A673 (cell line): ENCODE measurements around the gene CISD1. TPM values are rescaled to one million over a fixed set of nuclear protein-coding genes. Genes with fewer than 3 reads are reported as not detected.
"Not testable (repeated sequence)": the region's sequence is repeated elsewhere in the genome, so short reads cannot be mapped to it uniquely, and the experiment has no call there.

ENCODE experiments used
- BruUV-seq: library from RNA; stranded (reverse); fragments of 400-500 nt; replicated peaks from 2 replicates; lab custom pipeline; 2021; lab: Mats Ljungman, UMichigan
- CTCF ChIA-PET: fragments of 300-600 bp; sonication (Branson Sonifier 250); formaldehyde crosslinking; loops from one replicate; lab custom pipeline; 2022; ENCODE audit warnings: antibody characterized with exemption; lab: Charles Lee
- POLR2A ChIA-PET: fragments of 300-600 bp; sonication (Branson Sonifier 250); formaldehyde crosslinking; loops from one replicate; lab custom pipeline; 2022; ENCODE audit warnings: antibody characterized with exemption; ENCODE audit not compliant: low non-redundant PET; lab: Charles Lee
- DNase-seq: peaks from one replicate; pipeline ENCODE4 v3.0.0-alpha.2; 2015; ENCODE audit warnings: low spot score
- H3K27ac ChIP-seq: fragments of 200-600 bp; sonication (generic); 2 replicates; pipeline ENCODE4 v1.5.1; 2016; ENCODE audit warnings: mixed run types, low read depth, mild to moderate bottlenecking, mixed read lengths, antibody characterized with exemption, low read length; ENCODE audit not compliant: poor library complexity, severe bottlenecking
- H3K27me3 ChIP-seq: fragments of 200-600 bp; sonication (generic); replicated peaks from 2 replicates; pipeline ENCODE4 v1.6.1; 2017; ENCODE audit warnings: mixed run types, low read depth, mild to moderate bottlenecking, mixed read lengths, antibody characterized with exemption, low read length; ENCODE audit not compliant: insufficient read depth, poor library complexity
- H3K36me3 ChIP-seq: fragments of 200-600 bp; sonication (generic); 2 replicates; pipeline ENCODE4 v1.6.1; 2016; ENCODE audit warnings: mixed run types, mild to moderate bottlenecking, mixed read lengths, antibody characterized with exemption, low read length; ENCODE audit not compliant: insufficient read depth, poor library complexity, severe bottlenecking
- H3K4me1 ChIP-seq: fragments of 200-600 bp; sonication (generic); 2 replicates; pipeline ENCODE4 v1.6.1; 2017; ENCODE audit warnings: mixed run types, mild to moderate bottlenecking, mixed read lengths, antibody characterized with exemption, low read length; ENCODE audit not compliant: insufficient read depth, poor library complexity, severe bottlenecking
- H3K4me3 ChIP-seq: fragments of 200-600 bp; sonication (generic); 2 replicates; pipeline ENCODE4 v1.5.1; 2016; ENCODE audit warnings: low read depth, mixed run types, mild to moderate bottlenecking, mixed read lengths, low read length; ENCODE audit not compliant: poor library complexity, severe bottlenecking
- H3K9me3 ChIP-seq: fragments of 200-600 bp; sonication (generic); 2 replicates; pipeline ENCODE4 v1.6.1; 2016; ENCODE audit warnings: mixed run types, low read depth, mild to moderate bottlenecking, mixed read lengths, antibody characterized with exemption, low read length; ENCODE audit not compliant: poor library complexity, severe bottlenecking
- CTCF ChIP-seq: fragments of 300-800, 200-600 bp; sonication (generic); conservative IDR thresholded peaks from 2 replicates; pipeline ENCODE4 v1.5.1; 2017; ENCODE audit warnings: low read depth, mild to moderate bottlenecking, antibody characterized with exemption, low read length, moderate library complexity, mixed read lengths
- EZH2 ChIP-seq: fragments of 200-600 bp; sonication (generic); IDR thresholded peaks from 2 replicates; pipeline ENCODE4 v1.6.1; 2017; ENCODE audit warnings: borderline replicate concordance, low read depth, mild to moderate bottlenecking, mixed read lengths, antibody characterized with exemption, low read length; ENCODE audit not compliant: poor library complexity, severe bottlenecking
- intact Hi-C: fragments of 100-400 bp; cut with micrococcal nuclease; formaldehyde crosslinking; loops from one replicate; pipeline ENCODE4 v1.10.0; 2022; ENCODE audit not compliant: unreplicated experiment
- total RNA-seq: library from RNA; stranded (reverse); gene quantifications from 2 replicates; pipeline ENCODE4 v1.2.3, GENCODE V29; 2021

The CISD1 gene
- total RNA-seq, 1 experiment from 2014 or later: 64.5 TPM

- H3K9me3 ChIP-seq: no peaks in the 10 kb centered on the region
- intact Hi-C loops: no loop called here
- H3K36me3 ChIP-seq: no peaks in the 10 kb centered on the region
- POLR2A ChIA-PET: no interaction called here
- CTCF ChIA-PET: no interaction called here
- H3K4me1 ChIP-seq: no peaks in the 10 kb centered on the region
- H3K27ac ChIP-seq: no peak overlapping the region
- no TSS peak for BruUV-seq
- no peak for DNase-seq
- no peak overlapping the region for H3K4me3 ChIP-seq
- no peaks in the 10 kb centered on the region for H3K27me3 ChIP-seq
- TF ChIP-seq CTCF (no peak), EZH2 (no peak)
Measured at GRCh38 chr10:58243269-58243668, 25.7 kb upstream of the CISD1 start.

- POLR2A ChIA-PET, H3K27me3 ChIP-seq, BruUV-seq, H3K9me3 ChIP-seq, H3K27ac ChIP-seq, CTCF ChIA-PET, H3K4me1 ChIP-seq, DNase-seq, intact Hi-C loops, H3K36me3 ChIP-seq, H3K4me3 ChIP-seq: not testable (repeated sequence)
Measured at GRCh38 chr10:58243801-58244200, 25.2 kb upstream of the CISD1 start.

GRCh38 chr10:58244242-58244641 lies 24.7 kb upstream of the CISD1 start:
- H3K36me3 ChIP-seq, H3K4me3 ChIP-seq, POLR2A ChIA-PET, H3K27ac ChIP-seq, intact Hi-C loops, DNase-seq, H3K27me3 ChIP-seq, H3K9me3 ChIP-seq, BruUV-seq, CTCF ChIA-PET, H3K4me1 ChIP-seq: not testable (repeated sequence)

GRCh38 chr10:58244666-58245065 lies 24.3 kb upstream of the CISD1 start:
- H3K9me3 ChIP-seq, CTCF ChIA-PET, POLR2A ChIA-PET, H3K4me3 ChIP-seq, H3K27ac ChIP-seq, H3K27me3 ChIP-seq, DNase-seq, BruUV-seq, H3K4me1 ChIP-seq, H3K36me3 ChIP-seq, intact Hi-C loops: not testable (repeated sequence)

- BruUV-seq: no TSS peak
- CTCF ChIA-PET: no interaction called here
- TF ChIP-seq CTCF (no peak), EZH2 (no peak)
- Histone ChIP-seq H3K27ac (no peak overlapping the region), H3K9me3 (peaks cover 10% of the 10 kb centered on the region), H3K27me3 (no peaks in the 10 kb centered on the region), H3K4me1 (no peaks in the 10 kb centered on the region), H3K36me3 (no peaks in the 10 kb centered on the region), H3K4me3 (no peak overlapping the region)
- DNase-seq: no peak
- intact Hi-C loops: no loop called here
- POLR2A ChIA-PET: no interaction called here
Measured at GRCh38 chr10:58253184-58253583, 15.8 kb upstream of the CISD1 start.
